ENCODE measurements around the gene ENPEP. TPM values are rescaled to one million over a fixed set of nuclear protein-coding genes. Genes with fewer than 3 reads are reported as not detected.

Gene ENPEP
- total RNA-seq, 1 donor from 2014 or later, result 3.5 TPM

- Histone ChIP-seq H3K36me3 (no peaks in the 10 kb centered on the region), H3K4me1 (peaks cover 11% of the 10 kb centered on the region), H3K4me3 (no peak overlapping the region), H3K27ac (replicated peaks) (no peak overlapping the region), H3K9me3 (replicated peaks) (peaks cover 5% of the 10 kb centered on the region), H3K27me3 (ENCODE audit: low read depth) (no peaks in the 10 kb centered on the region)
- intact Hi-C loops (cut with micrococcal nuclease), result no loop called here
- TF ChIP-seq CTCF (IDR thresholded peaks at IDR 0.05; ENCODE audit: borderline replicate concordance), result no peak
- no peak for DNase-seq
Observed at GRCh38 chr4:110499126-110499525, 23.2 kb downstream of the ENPEP start.

GRCh38 chr4:110501826-110502225, 25.9 kb downstream of the ENPEP start:
- Histone ChIP-seq H3K4me3 (no peak overlapping the region), H3K9me3 (replicated peaks) (peaks cover 5% of the 10 kb centered on the region), H3K27ac (replicated peaks) (no peak overlapping the region), H3K4me1 (peaks cover 13% of the 10 kb centered on the region), H3K27me3 (ENCODE audit: low read depth) (no peaks in the 10 kb centered on the region), H3K36me3 (no peaks in the 10 kb centered on the region)
- no peak for DNase-seq
- TF ChIP-seq CTCF (IDR thresholded peaks at IDR 0.05; ENCODE audit: borderline replicate concordance), result no peak
- intact Hi-C loops (cut with micrococcal nuclease), result no loop called here

GRCh38 chr4:110503270-110504083, 27.5 kb downstream of the ENPEP start:
- intact Hi-C loops (cut with micrococcal nuclease), result no loop called here
- TF ChIP-seq CTCF (IDR thresholded peaks at IDR 0.05; ENCODE audit: borderline replicate concordance), result no peak
- H3K36me3 ChIP-seq, result no peaks in the 10 kb centered on the region
- peak; percentile 18 for DNase-seq
- H3K9me3 ChIP-seq (replicated peaks), result peaks cover 5% of the 10 kb centered on the region
- H3K4me1 ChIP-seq, result peaks cover 13% of the 10 kb centered on the region
- no peak overlapping the region for H3K4me3 ChIP-seq
- no peaks in the 10 kb centered on the region for H3K27me3 ChIP-seq (ENCODE audit: low read depth)
- H3K27ac ChIP-seq (replicated peaks), result peak overlapping the region; percentile 66

GRCh38 chr4:110504084-110504435, 28.1 kb downstream of the ENPEP start:
- Histone ChIP-seq H3K4me3 (no peak overlapping the region), H3K27ac (replicated peaks) (peak overlapping the region; percentile 66), H3K9me3 (replicated peaks) (peaks cover 5% of the 10 kb centered on the region), H3K36me3 (no peaks in the 10 kb centered on the region), H3K4me1 (peaks cover 13% of the 10 kb centered on the region), H3K27me3 (ENCODE audit: low read depth) (no peaks in the 10 kb centered on the region)
- intact Hi-C loops (cut with micrococcal nuclease), result no loop called here
- no peak for DNase-seq
- TF ChIP-seq CTCF (IDR thresholded peaks at IDR 0.05; ENCODE audit: borderline replicate concordance), result no peak

GRCh38 chr4:110505440-110505839, 29.5 kb downstream of the ENPEP start:
- TF ChIP-seq CTCF (IDR thresholded peaks at IDR 0.05; ENCODE audit: borderline replicate concordance), result no peak
- Histone ChIP-seq H3K27ac (replicated peaks) (no peak overlapping the region), H3K36me3 (no peaks in the 10 kb centered on the region), H3K4me3 (no peak overlapping the region), H3K4me1 (peaks cover 13% of the 10 kb centered on the region), H3K9me3 (replicated peaks) (peaks cover 5% of the 10 kb centered on the region), H3K27me3 (ENCODE audit: low read depth) (no peaks in the 10 kb centered on the region)
- intact Hi-C loops (cut with micrococcal nuclease), result no loop called here
- no peak for DNase-seq
